ENCODE measurements around the gene CLCN3.

- no peak for TF ChIP-seq CTCF (conservative IDR thresholded peaks at IDR 0.05; ENCODE audit: low read length)
- no peak for TF ChIP-seq EZH2phosphoT487 (IDR thresholded peaks at IDR 0.05; ENCODE audit: borderline replicate concordance)
Observed at GRCh38 chr4:169645627-169646026, 25.2 kb downstream of the CLCN3 start.

All from Loucy (cell line).